Cerebellar nuclear complex (tissue), 1 donor: ENCODE measurements around the gene ACTN4.

Experiments used
- DNase-seq, 2 experiments: peaks; one replicate each; lab custom pipeline; 2025; lab: John Stamatoyannopoulos, UW

ACTN4 gene

GRCh38 chr19:38709671-38710415 lies 62.4 kb downstream of the ACTN4 start:
- DNase-seq, result no peak

- DNase-seq, result no peak
Observed at GRCh38 chr19:38710416-38710702, 62.9 kb downstream of the ACTN4 start.

GRCh38 chr19:38710928-38711725 lies 63.7 kb downstream of the ACTN4 start:
- DNase-seq, result no peak

GRCh38 chr19:38711726-38712153 lies 64.3 kb downstream of the ACTN4 start:
- no peak for DNase-seq

- DNase-seq, result no peak
Observed at GRCh38 chr19:38712161-38712748, 64.8 kb downstream of the ACTN4 start.

GRCh38 chr19:38713227-38713649 lies 65.8 kb downstream of the ACTN4 start:
- DNase-seq, result no peak

- DNase-seq, result no peak
Observed at GRCh38 chr19:38713865-38714264, 66.4 kb downstream of the ACTN4 start.

GRCh38 chr19:38714354-38714778 lies 66.9 kb downstream of the ACTN4 start:
- DNase-seq, result no peak

- no peak for DNase-seq
Observed at GRCh38 chr19:38715555-38715954, 68.1 kb downstream of the ACTN4 start.

GRCh38 chr19:38717051-38717450 lies 69.6 kb downstream of the ACTN4 start:
- DNase-seq, result no peak

GRCh38 chr19:38717855-38718254 lies 70.4 kb downstream of the ACTN4 start:
- DNase-seq, result no peak

- DNase-seq, result no peak
Observed at GRCh38 chr19:38718747-38719543, 71.5 kb downstream of the ACTN4 start.

GRCh38 chr19:38719761-38720558 lies 72.5 kb downstream of the ACTN4 start:
- DNase-seq, result no peak

- no peak for DNase-seq
Observed at GRCh38 chr19:38720559-38721236, 73.2 kb downstream of the ACTN4 start.

GRCh38 chr19:38721496-38721895 lies 74.0 kb downstream of the ACTN4 start:
- no peak for DNase-seq

GRCh38 chr19:38721979-38722773 lies 74.7 kb downstream of the ACTN4 start:
- no peak for DNase-seq

- DNase-seq, result no peak
Observed at GRCh38 chr19:38722947-38723605, 75.6 kb downstream of the ACTN4 start.

- DNase-seq, result no peak
Observed at GRCh38 chr19:38723606-38723965, 76.1 kb downstream of the ACTN4 start.
